Breast epithelium (tissue), 4 donors: Measurements from ENCODE around the gene DBN1. TPM values are rescaled to one million over a fixed set of nuclear protein-coding genes. Genes with fewer than 3 reads are reported as not detected.
A peak's percentile ranks its signal among the peaks of the same experiment; 100 is the strongest.

Experiments
- DNase-seq, 2 donors: peaks; one replicate each; pipeline ENCODE4 v3.0.0-alpha.2; 2019; ENCODE audit warnings: low spot score in 2 of 2
- H3K27ac ChIP-seq, 2 donors: fragments of 200-600 bp; sonication (generic) in 1 of 2; one replicate each; pipeline ENCODE4 v1.5.1; 2016 to 2019; ENCODE audit warnings: mild to moderate bottlenecking in 1 of 2
- H3K27me3 ChIP-seq, 2 donors: fragments of 200-600 bp; sonication (generic) in 1 of 2; one replicate each; pipeline versions ENCODE4 v1.5.1 to v1.6.0; 2017 to 2019; ENCODE audit warnings: control low read depth in 1 of 2, mild to moderate bottlenecking in 1 of 2
- H3K36me3 ChIP-seq: fragments of 200-600 bp; one replicate; pipeline ENCODE4 v1.5.1; 2019
- H3K4me1 ChIP-seq, 2 donors: fragments of 200-600 bp; sonication (generic); one replicate each; pipeline ENCODE4 v1.5.1; 2016 to 2019; ENCODE audit warnings: control low read depth in 1 of 2
- H3K4me3 ChIP-seq, 3 donors: fragments of 200-600 bp; sonication (generic); 1 replicate in 2 of 3; 2 replicates in 1 of 3; pipeline ENCODE4 v1.5.1; 2016 to 2019; ENCODE audit warnings: mild to moderate bottlenecking in 3 of 3, moderate library complexity in 2 of 3
- H3K9me3 ChIP-seq, 2 donors: fragments of 200-600 bp; sonication (generic) in 1 of 2; one replicate each; pipeline ENCODE4 v1.5.1; 2016 to 2019; ENCODE audit warnings: control low read depth in 1 of 2
- POLR2A ChIP-seq: fragments of 450-650 bp; IDR thresholded peaks from one replicate; pipeline ENCODE4 v1.6.1; 2016; ENCODE audit warnings: antibody characterized with exemption, mild to moderate bottlenecking, moderate library complexity
- POLR2AphosphoS5 ChIP-seq, 3 donors: sonication (generic); formaldehyde crosslinking; IDR thresholded peaks; one replicate each; pipeline ENCODE4 v1.6.1; 2017; ENCODE audit warnings: antibody characterized with exemption in 3 of 3
- intact Hi-C: fragments of 100-400 bp; cut with DNase I; formaldehyde crosslinking; loops from one replicate; pipeline ENCODE4 v1.15.1; 2023; ENCODE audit warnings: low total_unique reads
- total RNA-seq, 3 donors: library from RNA; depleted of rRNA; stranded (reverse); fragments of >200 nt; gene quantifications; one replicate each; pipeline ENCODE4 v1.1.0, GENCODE V29; 2016
- TF ChIP-seq, protein P1 (sequence below), 3 donors: fragments of 450-650 bp; IDR thresholded peaks; one replicate each; pipeline ENCODE4 v1.5.1; 2016 to 2017; ENCODE audit warnings: antibody characterized with exemption in 3 of 3, mild to moderate bottlenecking in 3 of 3, moderate library complexity in 3 of 3

The DBN1 gene
- total RNA-seq, 3 donors from 2014 or later: 30.7 to 94.6 (median 61.3) TPM

DNA sequence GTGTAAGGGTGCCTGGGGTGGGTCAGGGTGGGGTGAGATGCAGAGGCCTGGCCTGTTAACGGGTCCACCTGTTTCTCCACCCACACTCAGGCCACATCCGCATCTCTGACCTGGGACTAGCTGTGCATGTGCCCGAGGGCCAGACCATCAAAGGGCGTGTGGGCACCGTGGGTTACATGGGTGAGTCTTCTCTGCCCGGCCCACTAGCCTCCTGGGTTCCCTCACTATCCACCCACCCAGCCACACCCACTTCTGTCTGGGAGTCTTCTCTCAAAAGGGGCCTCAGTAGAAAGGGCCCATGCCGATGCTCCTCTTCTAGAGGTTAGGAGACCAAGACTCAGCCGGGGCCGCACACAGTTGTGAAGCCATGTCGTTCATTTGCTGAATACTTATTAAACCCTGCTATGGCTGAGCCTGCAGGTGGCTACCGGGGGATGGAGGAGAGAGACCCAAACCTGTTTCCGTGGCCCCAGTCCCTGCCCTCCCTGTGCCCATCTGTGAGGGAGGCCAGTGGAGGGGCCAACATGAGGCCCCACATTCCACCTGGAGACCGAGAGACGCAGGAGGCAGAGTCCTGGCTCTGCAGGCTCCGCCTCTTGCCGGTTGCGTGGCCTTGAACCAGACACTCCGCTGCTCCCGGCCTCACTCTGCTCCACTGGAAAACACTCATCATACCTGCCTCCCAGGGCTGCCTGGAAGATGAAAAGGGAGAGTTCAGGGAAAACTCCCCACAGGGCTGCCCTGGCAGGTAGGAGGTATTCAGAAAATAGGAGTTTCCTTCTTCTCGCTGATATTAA is 38.3 kb downstream of the DBN1 start:
- H3K36me3 ChIP-seq: no peaks in the 10 kb centered on the region
- no peaks in the 10 kb centered on the region for H3K27me3 ChIP-seq

DNA sequence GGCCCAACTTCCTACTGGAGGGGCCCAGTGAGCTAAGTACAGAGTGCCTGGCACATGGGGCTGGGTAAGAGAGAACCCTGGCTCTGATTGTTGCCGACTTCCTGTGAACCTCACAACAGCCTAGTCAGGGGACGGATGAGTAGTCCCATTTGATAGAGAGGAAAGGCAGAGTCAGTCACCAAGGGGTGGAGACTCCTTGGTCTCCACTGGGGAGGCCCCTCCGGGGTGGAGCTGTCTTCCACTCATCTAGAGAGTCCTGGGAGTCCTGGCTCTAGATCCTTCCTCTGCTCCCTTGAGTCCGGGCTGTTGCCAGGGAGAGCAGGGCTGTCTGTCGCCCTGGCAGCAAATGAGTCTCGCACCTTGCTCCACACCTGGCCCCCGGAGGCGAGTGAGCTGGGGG is 39.0 kb downstream of the DBN1 start:
- no peaks in the 10 kb centered on the region for H3K36me3 ChIP-seq
- H3K27ac ChIP-seq: no peak overlapping the region
- no peak for DNase-seq
- no peaks in the 10 kb centered on the region for H3K9me3 ChIP-seq
- no peak for TF ChIP-seq POLR2A
- TF ChIP-seq, protein P1, sequence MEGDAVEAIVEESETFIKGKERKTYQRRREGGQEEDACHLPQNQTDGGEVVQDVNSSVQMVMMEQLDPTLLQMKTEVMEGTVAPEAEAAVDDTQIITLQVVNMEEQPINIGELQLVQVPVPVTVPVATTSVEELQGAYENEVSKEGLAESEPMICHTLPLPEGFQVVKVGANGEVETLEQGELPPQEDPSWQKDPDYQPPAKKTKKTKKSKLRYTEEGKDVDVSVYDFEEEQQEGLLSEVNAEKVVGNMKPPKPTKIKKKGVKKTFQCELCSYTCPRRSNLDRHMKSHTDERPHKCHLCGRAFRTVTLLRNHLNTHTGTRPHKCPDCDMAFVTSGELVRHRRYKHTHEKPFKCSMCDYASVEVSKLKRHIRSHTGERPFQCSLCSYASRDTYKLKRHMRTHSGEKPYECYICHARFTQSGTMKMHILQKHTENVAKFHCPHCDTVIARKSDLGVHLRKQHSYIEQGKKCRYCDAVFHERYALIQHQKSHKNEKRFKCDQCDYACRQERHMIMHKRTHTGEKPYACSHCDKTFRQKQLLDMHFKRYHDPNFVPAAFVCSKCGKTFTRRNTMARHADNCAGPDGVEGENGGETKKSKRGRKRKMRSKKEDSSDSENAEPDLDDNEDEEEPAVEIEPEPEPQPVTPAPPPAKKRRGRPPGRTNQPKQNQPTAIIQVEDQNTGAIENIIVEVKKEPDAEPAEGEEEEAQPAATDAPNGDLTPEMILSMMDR (IDR thresholded peaks at IDR 0.05): no peak
- TF ChIP-seq POLR2AphosphoS5 (IDR thresholded peaks at IDR 0.05): no peak
- no peaks in the 10 kb centered on the region for H3K27me3 ChIP-seq
- intact Hi-C loops: no loop called here
- peaks cover 0 to 5% of the 10 kb centered on the region in 2 donors for H3K4me1 ChIP-seq
- H3K4me3 ChIP-seq: no peak overlapping the region

More for the DNA sequence above, 38.3 kb downstream of the DBN1 start:
- Histone ChIP-seq H3K27ac (no peak overlapping the region), H3K4me1 (peaks cover 0 to 5% of the 10 kb centered on the region in 2 donors), H3K9me3 (no peaks in the 10 kb centered on the region), H3K4me3 (no peak overlapping the region)
- TF ChIP-seq, protein P1 (IDR thresholded peaks at IDR 0.05): no peak
- TF ChIP-seq POLR2AphosphoS5 (IDR thresholded peaks at IDR 0.05) (no peak), POLR2A (no peak)
- intact Hi-C loops: no loop called here
- no peak for DNase-seq

DNA sequence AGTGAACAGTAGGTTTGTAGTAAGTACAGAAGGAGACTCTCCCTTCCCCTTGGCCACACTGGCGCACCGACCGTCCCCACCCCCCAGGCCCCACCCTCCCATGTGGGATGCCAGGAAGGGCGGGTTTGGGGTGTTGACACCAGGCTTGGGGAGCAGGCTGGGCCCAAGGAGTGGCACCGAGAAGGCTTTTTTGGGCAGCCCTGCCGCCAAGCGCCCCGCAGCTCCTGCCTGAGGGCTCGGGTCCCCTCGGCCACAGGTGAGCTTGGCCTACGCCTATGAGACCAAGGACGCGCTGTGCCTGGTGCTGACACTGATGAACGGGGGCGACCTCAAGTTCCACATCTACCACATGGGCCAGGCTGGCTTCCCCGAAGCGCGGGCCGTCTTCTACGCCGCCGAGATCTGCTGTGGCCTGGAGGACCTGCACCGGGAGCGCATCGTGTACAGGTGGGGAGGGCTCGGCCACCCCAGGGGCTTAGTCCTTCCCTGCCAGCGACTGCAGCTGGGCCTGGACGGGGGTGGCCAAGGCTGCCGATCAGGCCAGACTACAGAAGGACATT is 39.7 kb downstream of the DBN1 start:
- no peak overlapping the region for H3K27ac ChIP-seq
- H3K9me3 ChIP-seq: no peaks in the 10 kb centered on the region
- intact Hi-C loops: no loop called here
- peaks cover 0 to 5% of the 10 kb centered on the region in 2 donors for H3K4me1 ChIP-seq
- H3K36me3 ChIP-seq: no peaks in the 10 kb centered on the region
- TF ChIP-seq POLR2A: no peak
- TF ChIP-seq POLR2AphosphoS5 (IDR thresholded peaks at IDR 0.05): no peak
- TF ChIP-seq, protein P1 (IDR thresholded peaks at IDR 0.05): no peak
- no peak overlapping the region for H3K4me3 ChIP-seq
- no peaks in the 10 kb centered on the region for H3K27me3 ChIP-seq
- DNase-seq: no peak

DNA sequence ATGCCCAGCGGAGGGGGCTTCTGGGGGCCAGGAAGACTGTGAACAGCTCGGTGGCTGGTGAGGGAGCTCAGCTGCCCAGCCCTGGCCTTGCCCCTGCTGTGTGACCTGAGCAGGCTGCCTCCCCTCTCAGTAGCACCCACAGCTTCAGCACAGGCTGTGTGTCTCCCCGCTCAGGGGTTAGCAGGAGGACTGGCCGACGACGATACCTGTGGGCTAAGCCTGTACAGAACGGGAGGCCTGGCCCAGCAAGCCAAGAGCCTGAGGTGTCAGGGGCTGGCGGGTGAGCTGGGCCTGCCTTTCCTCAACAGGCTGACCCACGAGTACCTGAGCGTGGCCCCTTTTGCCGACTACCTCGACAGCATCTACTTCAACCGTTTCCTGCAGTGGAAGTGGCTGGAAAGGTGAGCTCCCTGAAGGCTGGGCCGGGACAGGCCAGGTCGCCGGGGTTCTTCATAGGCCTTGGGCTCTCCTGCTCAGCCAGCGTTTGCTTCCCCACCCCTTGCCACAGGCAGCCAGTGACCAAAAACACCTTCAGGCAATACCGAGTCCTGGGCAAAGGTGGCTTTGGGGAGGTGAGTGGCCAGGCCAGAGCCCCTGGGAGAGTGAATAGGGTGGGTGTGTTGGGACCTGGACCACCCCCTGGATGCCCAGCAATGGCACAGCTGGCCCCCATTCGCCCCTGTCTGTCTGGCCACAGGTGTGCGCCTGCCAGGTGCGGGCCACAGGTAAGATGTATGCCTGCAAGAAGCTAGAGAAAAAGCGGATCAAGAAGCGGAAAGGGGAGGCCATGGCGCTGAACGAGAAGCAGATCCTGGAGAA is 40.4 kb downstream of the DBN1 start:
- DNase-seq: no peak
- no peak overlapping the region for H3K27ac ChIP-seq
- H3K36me3 ChIP-seq: no peaks in the 10 kb centered on the region
- H3K4me3 ChIP-seq: no peak overlapping the region
- peaks cover 0 to 9% of the 10 kb centered on the region in 2 donors for H3K4me1 ChIP-seq
- intact Hi-C loops: no loop called here
- TF ChIP-seq POLR2A: no peak
- no peaks in the 10 kb centered on the region for H3K27me3 ChIP-seq
- H3K9me3 ChIP-seq: no peaks in the 10 kb centered on the region

DNA sequence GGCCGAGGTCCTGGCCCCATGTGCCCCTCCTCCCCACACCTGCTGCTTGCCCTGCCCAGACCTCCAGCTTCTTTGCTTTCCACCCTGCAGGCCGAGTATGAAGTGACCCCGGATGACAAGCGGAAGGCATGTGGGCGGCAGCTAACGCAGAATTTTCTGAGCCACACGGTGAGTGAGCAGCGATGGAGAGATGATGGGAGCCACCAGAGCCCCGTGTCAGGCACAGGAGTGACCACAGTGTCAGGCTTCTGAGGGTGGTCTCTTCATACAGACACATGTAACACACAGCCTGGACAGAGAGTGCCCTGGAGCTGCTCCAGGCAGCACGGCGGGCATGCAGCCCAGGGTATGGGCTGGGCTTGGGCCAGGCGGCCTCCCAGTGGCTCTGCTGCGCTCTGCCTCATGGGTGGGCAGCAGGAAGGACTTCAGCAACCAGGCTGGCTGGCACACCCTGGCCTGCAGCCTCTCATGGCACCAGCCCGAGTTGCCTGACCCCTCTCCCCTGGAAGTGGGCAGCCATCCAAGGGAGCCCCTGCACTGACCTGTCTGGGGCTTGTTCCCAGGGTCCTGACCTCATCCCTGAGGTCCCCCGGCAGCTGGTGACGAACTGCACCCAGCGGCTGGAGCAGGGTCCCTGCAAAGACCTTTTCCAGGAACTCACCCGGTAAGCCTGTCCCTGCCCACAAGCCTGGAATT is 41.1 kb downstream of the DBN1 start:
- TF ChIP-seq POLR2A (no peak), POLR2AphosphoS5 (IDR thresholded peaks at IDR 0.05) (no peak)
- TF ChIP-seq, protein P1 (IDR thresholded peaks at IDR 0.05): no peak
- DNase-seq: no peak

More for the DNA sequence above, 41.1 kb downstream of the DBN1 start:
- Histone ChIP-seq H3K9me3 (no peaks in the 10 kb centered on the region), H3K27ac (peak overlapping the region in 1 of 2 donors; percentile 54), H3K4me3 (no peak overlapping the region), H3K27me3 (no peaks in the 10 kb centered on the region), H3K36me3 (no peaks in the 10 kb centered on the region), H3K4me1 (peaks cover 5 to 17% of the 10 kb centered on the region in 2 donors)
- intact Hi-C loops: no loop called here
